Limb (tissue), 2 donors: ENCODE data around the gene RRP12.
"Not testable (repeated sequence)": the region's sequence is repeated elsewhere in the genome, so short reads cannot be mapped to it uniquely, and the experiment has no call there.

Experiments used
- DNase-seq, 2 donors: peaks; one replicate each; pipeline ENCODE4 v3.0.0-alpha.2; 2016; ENCODE audit errors: extremely low spot score in 2 of 2

The RRP12 gene

DNA sequence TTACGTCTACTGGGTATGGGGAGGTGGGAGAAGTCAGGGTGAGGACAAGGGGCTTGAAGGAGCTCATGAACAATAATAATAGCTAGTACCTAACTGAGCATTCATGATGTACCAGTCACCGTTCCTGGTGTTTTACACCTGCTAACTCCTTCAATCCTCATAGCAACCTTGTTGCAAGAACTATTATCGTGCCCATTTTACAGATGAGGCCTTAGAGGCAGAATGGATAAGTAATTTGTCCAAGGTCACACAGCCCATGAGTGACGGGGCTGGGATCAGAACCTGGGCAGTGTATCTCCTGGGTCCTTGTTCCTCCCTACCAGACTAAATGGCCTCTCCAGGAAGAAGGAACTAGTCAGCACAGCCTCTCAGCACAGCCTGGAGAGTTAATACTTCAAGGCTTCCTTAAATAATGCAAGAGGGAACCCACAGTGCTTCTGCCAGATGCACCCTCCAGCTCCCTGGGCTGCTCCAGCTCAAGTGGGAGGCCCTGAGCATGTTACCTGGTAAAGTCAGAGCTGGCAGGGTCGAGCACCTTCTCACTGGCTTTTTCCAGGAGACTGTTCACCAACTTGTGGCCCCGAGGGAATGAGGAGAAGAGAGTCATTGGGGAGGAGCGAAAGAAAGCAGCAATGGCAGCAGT lies 28.8 kb downstream of the RRP12 start:
- DNase-seq = no peak

DNA sequence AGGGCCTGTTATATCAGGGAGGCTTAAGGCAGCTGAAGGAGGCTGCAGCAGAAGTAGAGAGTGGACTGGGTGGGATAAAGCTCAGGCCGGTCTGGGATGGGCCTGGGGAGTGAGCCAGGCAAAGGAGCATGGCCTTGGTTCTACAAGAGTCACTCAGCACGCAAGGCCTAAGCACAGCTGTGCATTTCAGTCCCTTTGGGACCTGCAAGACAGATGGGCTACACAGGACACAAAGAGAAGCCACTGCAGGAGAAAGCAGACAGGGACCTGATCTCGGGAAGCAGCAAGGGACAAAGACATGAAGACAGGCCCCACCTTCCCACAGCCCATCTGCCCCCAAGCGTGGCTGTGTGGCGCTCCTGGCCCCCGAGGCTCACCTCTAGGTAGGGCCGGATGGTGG lies 29.4 kb downstream of the RRP12 start:
- DNase-seq = no peak

DNA sequence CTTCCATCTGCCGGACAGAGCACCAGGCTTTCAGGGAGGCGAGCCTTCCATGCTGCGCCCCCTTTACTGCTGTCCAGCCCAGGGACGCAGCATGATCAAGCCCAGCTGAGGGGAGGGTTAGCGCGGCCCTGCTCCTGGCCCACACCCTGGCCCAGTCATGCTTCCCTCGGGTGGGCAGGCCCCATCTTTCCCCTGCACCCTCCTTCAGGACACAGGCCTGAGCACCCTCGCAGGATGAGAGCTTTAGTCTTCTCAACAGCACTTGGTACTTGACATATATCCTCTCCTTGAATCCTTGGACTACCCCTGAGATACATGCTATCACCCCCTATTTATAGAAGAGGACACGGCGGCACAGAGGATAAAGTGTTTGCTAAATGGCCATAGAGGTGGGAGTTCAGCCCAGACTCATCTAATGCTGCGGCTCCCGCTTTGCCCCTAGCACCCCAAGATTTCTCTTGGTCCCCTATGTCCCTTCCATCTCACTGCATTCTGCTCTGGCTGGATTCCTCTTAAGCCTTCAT lies 34.0 kb downstream of the RRP12 start:
- DNase-seq = no peak

DNA sequence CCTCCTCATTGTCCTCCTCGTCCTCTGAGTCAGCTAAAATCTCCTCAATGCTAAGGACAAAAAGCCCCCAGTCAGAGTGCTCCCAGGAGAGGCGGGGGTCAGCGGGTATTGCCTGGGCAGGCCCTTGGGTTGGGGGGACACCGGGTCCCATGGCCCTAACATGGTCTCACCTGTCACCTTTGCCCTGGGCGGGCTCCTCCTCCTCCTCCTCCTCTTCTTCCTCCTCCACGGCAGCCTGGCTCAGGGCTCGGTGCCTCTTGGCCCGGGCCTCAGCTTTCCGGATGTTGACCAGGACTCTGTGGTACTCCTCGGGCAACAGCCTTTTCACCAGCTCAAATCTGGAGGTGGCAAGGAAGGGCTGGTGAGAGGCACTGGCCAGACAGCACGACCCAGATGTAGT lies 34.6 kb downstream of the RRP12 start:
- no peak for DNase-seq

DNA sequence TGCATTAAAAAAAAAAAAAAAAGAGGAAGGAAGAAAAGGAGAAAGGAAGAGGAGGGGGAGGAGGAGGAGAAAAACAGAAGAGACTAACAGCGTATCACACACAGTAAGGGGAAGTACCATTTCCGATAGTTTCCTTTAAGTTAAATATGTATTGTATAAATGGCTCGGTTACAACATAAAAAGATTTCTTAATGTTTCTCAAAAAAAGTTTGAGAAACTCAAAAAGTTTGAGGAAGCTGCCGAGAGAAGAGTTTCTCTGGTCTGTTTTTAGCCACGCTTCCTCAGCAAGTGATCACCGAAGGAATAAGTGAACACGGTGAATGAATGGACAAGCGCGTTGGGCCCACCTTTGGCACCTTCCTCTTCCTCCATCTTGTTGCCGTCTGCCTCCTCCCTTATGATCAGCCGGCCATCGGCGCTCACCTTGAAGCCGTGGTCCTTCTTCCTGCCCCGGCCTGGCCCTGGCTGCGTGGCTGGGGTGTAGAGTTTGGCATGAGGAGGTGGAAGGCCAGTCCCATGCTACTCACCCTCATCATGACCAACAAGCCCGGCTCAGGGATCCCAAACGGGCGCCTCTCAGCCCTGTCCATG lies 35.3 kb downstream of the RRP12 start:
- no peak for DNase-seq

- DNase-seq = no peak
These were observed 38.1 kb downstream of the RRP12 start for GRCh38 chr10:97363071-97363470.

GRCh38 chr10:97362310-97363033 lies 38.7 kb downstream of the RRP12 start:
- DNase-seq = no peak

DNA sequence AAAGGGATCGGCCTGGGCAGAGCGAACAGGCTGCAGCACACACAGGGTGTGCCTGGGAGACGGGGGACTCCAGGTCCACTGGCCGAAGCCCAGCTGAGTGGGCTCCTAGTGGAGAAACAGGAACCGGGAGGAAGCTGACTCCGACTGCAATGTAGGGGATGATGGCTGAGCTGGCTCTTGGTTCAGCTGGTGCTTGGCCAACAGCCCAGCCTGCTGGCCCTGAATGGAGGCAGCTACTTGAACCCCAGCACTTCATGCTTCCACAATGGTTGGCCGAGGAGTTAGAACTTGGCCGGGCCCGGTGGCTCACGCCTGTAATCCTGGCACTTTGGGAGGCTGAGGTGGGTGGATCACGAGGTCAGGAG lies 39.6 kb downstream of the RRP12 start:
- no peak for DNase-seq

GRCh38 chr10:97360705-97361536 lies 40.2 kb downstream of the RRP12 start:
- DNase-seq = no peak

DNA sequence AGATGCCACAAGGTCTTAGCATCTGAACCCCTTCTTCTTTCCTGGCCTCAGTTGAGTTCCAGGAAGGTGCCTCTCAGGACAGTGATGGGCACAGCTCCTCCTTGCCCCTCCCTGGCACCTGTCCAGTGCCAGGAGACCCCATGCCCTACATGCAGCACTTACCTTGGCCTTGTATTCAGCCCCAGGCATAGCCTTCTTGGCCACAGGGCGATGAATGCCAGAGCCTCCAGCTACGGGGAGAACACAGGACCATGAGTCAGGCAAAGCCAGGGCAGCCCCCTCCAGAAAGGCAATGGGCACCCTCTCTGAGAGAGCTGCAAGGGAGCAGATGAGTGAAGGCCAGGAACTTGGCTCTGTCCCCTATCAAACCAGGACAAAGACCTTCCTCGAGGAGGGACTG lies 42.4 kb downstream of the RRP12 start:
- no peak for DNase-seq

DNA sequence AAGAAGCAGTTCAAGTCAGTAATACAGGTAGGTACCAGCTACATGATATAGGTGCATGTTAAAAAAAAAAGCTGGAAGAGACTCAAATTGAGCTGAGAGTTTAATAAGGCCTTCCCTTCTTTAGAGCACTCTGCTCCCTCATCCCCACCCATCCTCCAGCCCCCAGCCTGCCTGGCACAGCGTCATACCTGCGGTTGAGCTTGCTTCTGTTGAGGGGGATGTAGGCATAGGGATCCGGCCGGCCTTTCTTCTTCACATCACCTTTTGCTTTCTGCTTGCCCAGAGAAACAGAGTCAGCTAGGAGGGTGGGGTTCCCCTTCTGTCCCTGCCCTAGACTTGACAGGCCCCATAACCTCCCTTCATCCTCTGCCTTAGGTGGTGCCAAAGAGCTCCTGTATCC lies 42.8 kb downstream of the RRP12 start:
- no peak for DNase-seq

DNA sequence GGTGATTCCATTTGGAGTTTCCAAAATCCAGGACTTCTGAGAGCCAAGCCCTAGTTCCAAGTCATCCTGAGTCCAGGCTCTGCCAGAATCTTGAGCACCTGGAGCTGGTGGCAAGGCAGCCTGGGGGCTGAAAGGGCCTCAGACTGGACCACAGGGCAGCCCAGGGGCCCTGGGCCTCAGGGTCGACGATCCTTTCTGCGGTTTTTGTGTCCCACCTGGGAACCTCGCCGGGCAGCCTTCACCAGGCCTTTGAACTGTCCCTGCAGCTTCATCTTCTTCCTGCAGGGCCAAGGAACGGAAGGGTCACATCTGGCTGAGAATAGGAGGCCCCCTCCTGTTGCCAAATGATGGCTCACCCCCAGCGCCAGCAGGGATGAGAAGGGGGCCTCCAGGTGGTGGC lies 44.2 kb downstream of the RRP12 start:
- no peak for DNase-seq

GRCh38 chr10:97356318-97356914 lies 44.7 kb downstream of the RRP12 start:
- DNase-seq = no peak

GRCh38 chr10:97355571-97355975 lies 45.6 kb downstream of the RRP12 start:
- DNase-seq = no peak

- DNase-seq = no peak
These were observed 47.2 kb downstream of the RRP12 start for GRCh38 chr10:97353945-97354344.

- no peak for DNase-seq
These were observed 51.2 kb downstream of the RRP12 start for GRCh38 chr10:97349752-97350513.

DNA sequence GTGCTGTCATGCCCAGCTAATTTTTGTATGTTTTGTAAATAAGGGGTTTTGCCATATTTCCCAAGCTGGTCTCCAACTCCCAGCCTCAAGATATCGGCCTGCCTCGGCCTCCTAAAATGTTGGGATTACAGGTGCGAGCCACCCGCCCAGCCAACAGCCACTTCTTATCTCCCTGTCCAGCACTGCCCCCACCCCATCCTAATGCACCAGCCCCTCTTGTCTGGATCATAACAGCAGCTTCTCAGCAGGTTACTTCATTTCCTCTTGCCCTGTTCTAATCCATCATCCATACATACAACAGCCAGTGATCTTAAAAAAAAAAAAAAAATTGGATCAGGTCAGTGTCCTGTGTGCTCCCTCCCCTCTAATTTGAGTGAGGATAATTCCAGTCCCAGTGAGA lies 53.8 kb downstream of the RRP12 start:
- no peak for DNase-seq

DNA sequence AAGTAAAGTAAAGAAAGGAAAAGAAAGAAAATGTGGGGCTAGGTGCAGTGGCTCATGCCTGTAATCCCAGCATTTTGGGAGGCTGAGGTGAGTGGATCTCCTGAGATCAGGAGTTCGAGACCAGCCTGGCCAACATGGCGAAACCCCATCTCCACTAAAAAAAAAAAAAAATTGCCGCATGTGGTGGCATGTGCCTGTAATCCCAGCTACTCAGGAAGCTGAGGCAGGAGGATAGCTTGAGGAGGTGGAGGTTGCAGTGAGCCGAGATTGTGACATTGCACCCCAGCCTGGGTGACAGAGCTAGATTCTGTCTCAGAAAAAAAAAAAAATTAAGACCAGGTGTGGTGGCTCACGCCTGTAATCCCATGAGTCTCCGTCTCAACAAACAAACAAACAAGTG lies 57.5 kb downstream of the RRP12 start:
- DNase-seq = not testable (repeated sequence)

- no peak for DNase-seq
These were observed 59.7 kb downstream of the RRP12 start for GRCh38 chr10:97341416-97341815.

DNA sequence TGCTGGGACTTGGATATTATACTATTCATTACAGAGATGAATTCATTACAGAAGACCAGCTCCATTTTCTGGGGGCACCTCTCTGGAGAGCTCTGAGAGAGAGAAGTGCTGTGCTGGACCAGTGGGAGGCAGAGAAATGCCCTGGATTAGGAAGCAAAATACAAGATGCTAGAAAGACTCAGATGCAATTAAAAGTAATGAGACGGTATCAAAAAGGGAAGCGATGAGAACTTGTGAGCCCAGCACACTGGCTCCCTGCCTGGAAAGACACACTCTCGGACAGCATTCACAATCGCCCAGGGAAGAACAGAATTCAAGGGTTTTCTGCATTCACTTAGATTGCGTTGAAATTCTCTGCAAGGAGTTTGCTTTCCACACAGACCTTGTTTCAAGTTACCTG lies 63.1 kb downstream of the RRP12 start:
- no peak for DNase-seq
